SK-N-SH treated with all-trans-retinoic acid at 6 μM for 48 hours (cell line): ENCODE results near the gene PRKCQ.

Experiments used
- ZNF8 ChIP-seq: fragments of 450-650 bp; formaldehyde crosslinking; IDR thresholded peaks from 2 replicates; pipeline ENCODE4 v1.5.0; 2020; ENCODE audit warnings: mild to moderate bottlenecking, moderate library complexity
- TF ChIP-seq, protein P1 (sequence below): fragments of 250-450 bp; sonication (Bioruptor Pico); IDR thresholded peaks from 2 replicates; pipeline ENCODE4 v1.8.0; 2020; ENCODE audit warnings: mild to moderate bottlenecking, moderate library complexity, borderline replicate concordance

GRCh38 chr10:6580279-6581029 lies 378 bp upstream of the PRKCQ start:
- no peak for TF ChIP-seq ZNF8 (CRISPR knock-in tag)
- TF ChIP-seq, protein P1, sequence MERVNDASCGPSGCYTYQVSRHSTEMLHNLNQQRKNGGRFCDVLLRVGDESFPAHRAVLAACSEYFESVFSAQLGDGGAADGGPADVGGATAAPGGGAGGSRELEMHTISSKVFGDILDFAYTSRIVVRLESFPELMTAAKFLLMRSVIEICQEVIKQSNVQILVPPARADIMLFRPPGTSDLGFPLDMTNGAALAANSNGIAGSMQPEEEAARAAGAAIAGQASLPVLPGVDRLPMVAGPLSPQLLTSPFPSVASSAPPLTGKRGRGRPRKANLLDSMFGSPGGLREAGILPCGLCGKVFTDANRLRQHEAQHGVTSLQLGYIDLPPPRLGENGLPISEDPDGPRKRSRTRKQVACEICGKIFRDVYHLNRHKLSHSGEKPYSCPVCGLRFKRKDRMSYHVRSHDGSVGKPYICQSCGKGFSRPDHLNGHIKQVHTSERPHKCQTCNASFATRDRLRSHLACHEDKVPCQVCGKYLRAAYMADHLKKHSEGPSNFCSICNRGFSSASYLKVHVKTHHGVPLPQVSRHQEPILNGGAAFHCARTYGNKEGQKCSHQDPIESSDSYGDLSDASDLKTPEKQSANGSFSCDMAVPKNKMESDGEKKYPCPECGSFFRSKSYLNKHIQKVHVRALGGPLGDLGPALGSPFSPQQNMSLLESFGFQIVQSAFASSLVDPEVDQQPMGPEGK (CRISPR knock-in tag), result no peak
